NCI-H524 treated with DMSO at 0.1 percent for 48 hours (cell line): ENCODE results near the gene BHLHA9.
"Not testable (repeated sequence)": the region's sequence is repeated elsewhere in the genome, so short reads cannot be mapped to it uniquely, and the experiment has no call there.

Experiments used
- DNase-seq: peaks from one replicate; lab custom pipeline; 2025; lab: John Stamatoyannopoulos, UW

Gene BHLHA9

DNA sequence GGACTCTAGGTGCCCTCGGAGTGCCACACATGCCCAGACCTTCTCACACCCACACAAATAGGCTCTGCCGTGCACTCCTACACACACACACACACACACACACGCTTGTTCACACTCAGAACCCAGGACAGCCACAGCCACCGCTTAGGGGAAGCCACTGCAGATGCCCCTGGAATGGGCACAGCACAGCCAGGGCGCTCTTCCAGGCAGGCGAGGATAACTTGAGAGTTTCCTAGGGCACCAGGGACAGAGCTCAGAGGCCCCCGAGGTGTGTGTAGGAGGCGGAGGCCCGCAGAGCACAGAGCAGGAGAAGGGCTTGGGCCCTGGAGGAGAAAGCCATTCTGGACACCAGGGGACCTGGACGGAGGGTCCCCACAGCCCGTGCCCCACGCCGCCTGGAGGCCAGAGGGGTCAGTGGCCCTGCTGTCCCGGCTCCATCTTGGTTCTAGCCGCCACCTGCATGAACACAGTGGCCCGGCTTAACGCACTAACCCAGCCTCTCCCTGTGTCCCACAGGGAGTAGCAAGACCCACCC lies 30.2 kb downstream of the BHLHA9 start:
- no peak for DNase-seq

- DNase-seq = no peak
These were observed 31.3 kb downstream of the BHLHA9 start for GRCh38 chr17:1301546-1301945.

DNA sequence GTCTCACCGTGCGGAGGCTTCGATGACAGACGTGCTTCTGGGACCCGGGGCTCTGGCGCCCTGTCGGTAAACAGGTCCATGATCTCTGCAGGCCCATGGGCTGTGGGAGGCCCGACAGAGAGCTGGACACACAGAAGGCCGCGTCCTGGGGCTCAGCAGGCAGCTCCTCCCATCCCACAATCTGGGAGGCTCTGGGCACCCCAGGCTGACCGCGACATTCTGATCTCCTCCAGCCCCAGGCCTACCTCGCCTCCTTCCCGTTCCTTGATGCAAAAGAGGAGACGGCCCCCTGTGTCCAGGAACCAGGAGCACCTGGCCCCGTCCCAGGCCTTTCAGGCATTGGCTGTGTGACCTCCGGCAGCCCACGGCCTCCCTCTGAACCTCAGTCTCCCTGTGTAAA lies 32.5 kb downstream of the BHLHA9 start:
- no peak for DNase-seq

DNA sequence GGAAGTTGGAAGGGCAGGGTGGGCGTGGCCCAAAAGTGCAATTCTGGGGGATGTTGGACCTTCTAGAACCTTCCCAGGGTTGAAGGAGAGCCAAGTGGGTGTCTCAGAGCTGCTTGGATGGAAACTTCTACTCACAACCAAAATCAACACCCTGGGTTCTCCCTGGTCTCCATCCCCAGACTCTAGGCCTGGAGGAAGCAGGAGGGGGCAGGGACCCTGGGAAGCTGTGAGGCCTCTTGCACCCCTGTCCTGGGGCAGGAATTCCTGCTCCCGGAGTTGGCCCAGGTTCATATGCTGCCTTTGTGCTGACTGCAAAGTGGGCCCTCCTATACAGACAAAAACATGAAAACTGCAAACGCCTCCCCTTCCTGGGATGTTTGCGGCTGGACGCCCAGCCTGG lies 34.3 kb downstream of the BHLHA9 start:
- no peak for DNase-seq

DNA sequence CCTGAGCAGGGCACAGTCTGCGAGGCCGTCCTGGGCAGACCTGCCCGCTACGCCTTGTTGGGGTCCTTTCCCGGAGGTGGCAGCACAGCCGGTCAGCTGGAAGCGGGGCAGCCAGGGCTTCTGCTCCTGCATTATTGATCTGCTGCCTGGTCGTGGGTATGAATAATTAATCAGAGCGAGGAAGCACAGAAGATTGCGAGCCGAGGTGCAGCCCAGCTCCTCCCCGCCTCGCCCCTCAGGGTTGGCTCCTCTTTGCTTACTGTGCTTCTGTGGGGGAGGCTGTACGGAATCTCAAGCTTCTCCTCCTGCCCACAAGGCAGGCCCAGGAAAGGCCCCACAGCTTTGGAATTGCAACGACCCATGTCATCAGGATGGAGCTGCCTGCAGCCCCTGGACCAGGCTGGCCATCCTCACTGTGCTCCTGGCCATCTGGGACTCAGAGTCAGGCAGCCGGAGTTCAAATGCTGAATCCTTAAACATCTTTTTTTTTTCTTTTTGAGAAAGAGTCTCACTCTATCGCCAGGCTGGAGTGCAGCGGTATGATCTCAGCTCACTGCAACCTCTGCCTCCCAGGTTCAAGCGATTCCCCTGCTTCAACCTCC lies 34.8 kb downstream of the BHLHA9 start:
- DNase-seq = no peak

DNA sequence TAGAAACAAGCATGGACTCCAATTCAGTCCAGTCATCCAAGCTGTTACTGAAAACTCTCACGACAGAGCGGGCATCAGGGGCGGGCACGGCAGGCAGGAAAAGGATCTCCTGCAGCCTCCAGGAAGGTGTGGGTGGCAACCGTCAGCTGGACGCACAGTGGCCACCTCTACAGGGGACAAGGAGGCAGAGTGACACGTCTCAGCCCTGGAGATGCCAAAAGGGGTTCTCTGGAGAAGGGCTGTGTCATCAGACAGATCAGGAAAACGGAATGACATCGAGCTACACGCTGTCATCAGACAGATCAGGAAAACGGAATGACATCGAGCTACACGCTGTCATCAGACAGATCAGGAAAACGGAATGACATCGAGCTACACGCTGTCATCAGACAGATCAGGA lies 37.6 kb downstream of the BHLHA9 start:
- not testable (repeated sequence) for DNase-seq

GRCh38 chr17:1312261-1312870 lies 42.1 kb downstream of the BHLHA9 start:
- DNase-seq = peak; percentile 19

GRCh38 chr17:1313270-1314005 lies 43.2 kb downstream of the BHLHA9 start:
- DNase-seq = no peak

GRCh38 chr17:1315409-1315808 lies 45.2 kb downstream of the BHLHA9 start:
- no peak for DNase-seq

GRCh38 chr17:1315891-1316403 lies 45.7 kb downstream of the BHLHA9 start:
- no peak for DNase-seq
